Keratinocyte (primary cell): Measurements from ENCODE around the gene IFITM5. TPM values are rescaled to one million over a fixed set of nuclear protein-coding genes. Genes with fewer than 3 reads are reported as not detected.
"Not testable (repeated sequence)": the region's sequence is repeated elsewhere in the genome, so short reads cannot be mapped to it uniquely, and the experiment has no call there.

Source experiments
- DNase-seq: peaks from one replicate; pipeline ENCODE4 v3.0.0-alpha.2; 2011; ENCODE audit warnings: low read depth, missing footprints, low spot score
- FAIRE-seq: peaks from 2 replicates; lab custom pipeline; 2011; peaks lifted over from hg19 to GRCh38; lab: Jason Lieb, UNC
- H2AFZ ChIP-seq: 2 replicates; pipeline ENCODE4 v1.6.0; 2012; ENCODE audit warnings: low read length, control low read depth, inconsistent platforms; ENCODE audit not compliant: control insufficient read depth
- H3K27ac ChIP-seq: 2 replicates; pipeline ENCODE4 v1.5.1; 2011; ENCODE audit warnings: low read length; ENCODE audit not compliant: control insufficient read depth, insufficient read depth
- H3K27me3 ChIP-seq: 3 replicates; pipeline ENCODE4 v1.6.0; 2011; ENCODE audit warnings: low read length; ENCODE audit not compliant: control insufficient read depth, insufficient read depth; ENCODE audit errors: extremely low read depth
- H3K36me3 ChIP-seq, 2 experiments: 2 replicates in 1 of 2; 3 replicates in 1 of 2; pipeline ENCODE4 v1.5.1; 2011; ENCODE audit warnings: low read length in 2 of 2, mild to moderate bottlenecking in 1 of 2; ENCODE audit not compliant: control insufficient read depth in 2 of 2, insufficient read depth in 2 of 2; ENCODE audit errors: extremely low read depth in 1 of 2
- H3K4me1 ChIP-seq: 3 replicates; pipeline ENCODE4 v1.5.1; 2011; ENCODE audit warnings: low read length; ENCODE audit not compliant: control insufficient read depth, insufficient read depth; ENCODE audit errors: extremely low read depth
- H3K4me2 ChIP-seq: 3 replicates; pipeline ENCODE4 v1.6.0; 2011; ENCODE audit warnings: low read depth, low read length; ENCODE audit not compliant: control insufficient read depth, insufficient read depth; ENCODE audit errors: extremely low read depth
- H3K4me3 ChIP-seq, 3 experiments: fragments of 200-600 bp in 1 of 3; sonication (generic) in 1 of 3; 2 replicates in 2 of 3; 3 replicates in 1 of 3; pipeline ENCODE4 v1.5.1; 2011 to 2016; ENCODE audit warnings: low read length in 3 of 3, mild to moderate bottlenecking in 3 of 3, control low read depth in 2 of 3, inconsistent platforms in 1 of 3, low read depth in 1 of 3, mixed read lengths in 1 of 3, mixed run types in 1 of 3, moderate library complexity in 1 of 3; ENCODE audit not compliant: control insufficient read depth in 2 of 3, insufficient read depth in 2 of 3; ENCODE audit errors: extremely low read depth in 1 of 3
- H3K79me2 ChIP-seq: 2 replicates; pipeline ENCODE4 v1.6.0; 2012; ENCODE audit warnings: low read length; ENCODE audit not compliant: control insufficient read depth, insufficient read depth
- H3K9ac ChIP-seq: 3 replicates; pipeline ENCODE4 v1.6.0; 2011; ENCODE audit warnings: low read length; ENCODE audit not compliant: control insufficient read depth, insufficient read depth; ENCODE audit errors: extremely low read depth
- H3K9me1 ChIP-seq: 3 replicates; pipeline ENCODE4 v1.6.0; 2011; ENCODE audit warnings: low read length; ENCODE audit not compliant: control insufficient read depth, insufficient read depth; ENCODE audit errors: extremely low read depth
- H3K9me3 ChIP-seq: 2 replicates; pipeline ENCODE4 v1.5.1; 2012; ENCODE audit warnings: low read depth, low read length; ENCODE audit not compliant: control insufficient read depth
- H4K20me1 ChIP-seq: 3 replicates; pipeline ENCODE4 v1.6.0; 2011; ENCODE audit warnings: low read length; ENCODE audit not compliant: control insufficient read depth, insufficient read depth; ENCODE audit errors: extremely low read depth
- CTCF ChIP-seq, 3 experiments: IDR thresholded peaks in 1 of 3; conservative IDR thresholded peaks in 1 of 3; optimal IDR thresholded peaks in 1 of 3; 2 replicates in 2 of 3; 3 replicates in 1 of 3; pipeline versions ENCODE3 to v1.5.1; 2011; ENCODE audit warnings: low read length in 3 of 3, mild to moderate bottlenecking in 3 of 3, moderate library complexity in 2 of 3, control low read depth in 1 of 3, inconsistent platforms in 1 of 3; ENCODE audit not compliant: insufficient read depth in 2 of 3; ENCODE audit errors: extremely low read depth in 1 of 3
- EZH2 ChIP-seq: IDR thresholded peaks from one replicate; pipeline ENCODE4 v1.6.1; 2012; ENCODE audit warnings: inconsistent platforms, mild to moderate bottlenecking, low read length, moderate library complexity
- dilution Hi-C: fragments of 300-500 bp; cut with MboI; formaldehyde crosslinking; loops from one replicate; pipeline ENCODE4 v1.7.0; 2020; ENCODE audit warnings: low sequenced_read_pairs; ENCODE audit not compliant: extremely low pct_ligation_motif_present
- polyA plus RNA-seq, 5 experiments: library from polyadenylated mRNA; depleted of rRNA in 3 of 5; stranded (reverse) in 3 of 5; stranded (forward) in 1 of 5; unstranded in 1 of 5; fragments of >200 nt; gene quantifications; 1 replicate in 1 of 5; 2 replicates in 3 of 5; 3 replicates in 1 of 5; pipeline versions ENCODE4 v1.2.1 to v1.2.3, GENCODE V29; 2011 to 2012; ENCODE audit warnings: missing spikeins in 2 of 5, low read depth in 1 of 5, low replicate concordance in 1 of 5

IFITM5 gene
- polyA plus RNA-seq, 1 donor (not counting 4 experiments of a cell fraction or from before 2014, with no cell fraction given): not detected

- Histone ChIP-seq H3K79me2 (no peaks in the 10 kb centered on the region), H2AFZ (no peak overlapping the region), H3K4me2 (peak overlapping the region; percentile 54), H3K4me1 (peaks cover 7% of the 10 kb centered on the region), H3K9ac (no peak overlapping the region), H3K9me3 (no peaks in the 10 kb centered on the region), H4K20me1 (no peaks in the 10 kb centered on the region), H3K4me3 (no peak overlapping the region), H3K27me3 (peaks cover 6% of the 10 kb centered on the region), H3K36me3 (no peaks in the 10 kb centered on the region), H3K27ac (peak overlapping the region; percentile 36), H3K9me1 (no peaks in the 10 kb centered on the region)
- DNase-seq: no peak
- dilution Hi-C loops: no loop called here
- FAIRE-seq: no peak
- TF ChIP-seq EZH2: no peak
- peak in 2 of 3 experiments; percentile 18 to 39 for TF ChIP-seq CTCF (optimal IDR thresholded peaks at IDR 0.05 in 1 of 3, IDR thresholded peaks at IDR 0.05 in 1 of 3, conservative IDR thresholded peaks at IDR 0.05 in 1 of 3; ENCODE audit: extremely low read depth in 1 of 3, insufficient read depth in 2 of 3, low read length in 3 of 3)
These were observed 30.0 kb downstream of the IFITM5 start for GRCh38 chr11:269146-269890.

- H4K20me1 ChIP-seq, FAIRE-seq, H3K4me1 ChIP-seq, H3K27ac ChIP-seq, H3K9me3 ChIP-seq, H3K9ac ChIP-seq, H3K9me1 ChIP-seq, H3K36me3 ChIP-seq, dilution Hi-C loops, H2AFZ ChIP-seq, H3K79me2 ChIP-seq, H3K27me3 ChIP-seq, H3K4me3 ChIP-seq, DNase-seq: not testable (repeated sequence)
- peak overlapping the region; percentile 54 for H3K4me2 ChIP-seq
These were observed 30.6 kb downstream of the IFITM5 start for GRCh38 chr11:268716-269145.
